ENCODE measurements around the gene CLP1. TPM values are rescaled to one million over a fixed set of nuclear protein-coding genes. Genes with fewer than 3 reads are reported as not detected.
"Not testable (repeated sequence)": the region's sequence is repeated elsewhere in the genome, so short reads cannot be mapped to it uniquely, and the experiment has no call there.

CLP1 gene
- polyA plus RNA-seq, 1 experiment = 19.6 TPM

DNA sequence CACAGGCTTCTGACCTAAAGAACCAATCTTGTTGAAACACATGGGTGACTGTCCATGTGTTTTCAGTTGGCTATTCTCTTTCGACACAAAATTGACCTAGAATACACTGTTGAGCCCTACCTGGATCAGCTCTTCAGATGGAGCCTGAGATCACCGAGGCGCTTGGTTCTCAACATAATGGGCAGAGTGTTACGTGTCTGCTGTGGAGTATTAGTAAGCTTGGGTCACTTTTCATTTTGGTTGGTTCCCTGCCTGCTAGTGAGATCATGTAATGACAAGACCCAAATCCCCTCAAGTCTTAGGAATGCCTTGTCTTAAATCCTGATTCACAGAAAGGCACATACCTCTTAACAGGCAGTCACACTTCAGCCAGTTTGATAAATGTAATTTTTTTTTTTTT lies 45.8 kb downstream of the CLP1 start:
- H3K36me3 ChIP-seq (ENCODE audit: control insufficient read depth, insufficient read depth, low read length) = peaks cover 21% of the 10 kb centered on the region
- no peak for DNase-seq (ENCODE audit: low read depth)
- CTCF ChIA-PET = interaction anchor here (0.8 to 1.8 kb wide), 2 partner anchors 41 to 97 kb away, joined by 3 to 4 read pairs; no protein-coding TSS in a partner anchor
- POLR2A ChIA-PET = no interaction called here
- no peaks in the 10 kb centered on the region for H3K27me3 ChIP-seq (ENCODE audit: control insufficient read depth, insufficient read depth, low read length)
- H3K4me3 ChIP-seq (ENCODE audit: low read depth, low read length) = no peak overlapping the region
- TF ChIP-seq, protein P1, sequence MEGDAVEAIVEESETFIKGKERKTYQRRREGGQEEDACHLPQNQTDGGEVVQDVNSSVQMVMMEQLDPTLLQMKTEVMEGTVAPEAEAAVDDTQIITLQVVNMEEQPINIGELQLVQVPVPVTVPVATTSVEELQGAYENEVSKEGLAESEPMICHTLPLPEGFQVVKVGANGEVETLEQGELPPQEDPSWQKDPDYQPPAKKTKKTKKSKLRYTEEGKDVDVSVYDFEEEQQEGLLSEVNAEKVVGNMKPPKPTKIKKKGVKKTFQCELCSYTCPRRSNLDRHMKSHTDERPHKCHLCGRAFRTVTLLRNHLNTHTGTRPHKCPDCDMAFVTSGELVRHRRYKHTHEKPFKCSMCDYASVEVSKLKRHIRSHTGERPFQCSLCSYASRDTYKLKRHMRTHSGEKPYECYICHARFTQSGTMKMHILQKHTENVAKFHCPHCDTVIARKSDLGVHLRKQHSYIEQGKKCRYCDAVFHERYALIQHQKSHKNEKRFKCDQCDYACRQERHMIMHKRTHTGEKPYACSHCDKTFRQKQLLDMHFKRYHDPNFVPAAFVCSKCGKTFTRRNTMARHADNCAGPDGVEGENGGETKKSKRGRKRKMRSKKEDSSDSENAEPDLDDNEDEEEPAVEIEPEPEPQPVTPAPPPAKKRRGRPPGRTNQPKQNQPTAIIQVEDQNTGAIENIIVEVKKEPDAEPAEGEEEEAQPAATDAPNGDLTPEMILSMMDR (IDR thresholded peaks at IDR 0.05; ENCODE audit: insufficient read depth, low read depth, low read length) = no peak

DNA sequence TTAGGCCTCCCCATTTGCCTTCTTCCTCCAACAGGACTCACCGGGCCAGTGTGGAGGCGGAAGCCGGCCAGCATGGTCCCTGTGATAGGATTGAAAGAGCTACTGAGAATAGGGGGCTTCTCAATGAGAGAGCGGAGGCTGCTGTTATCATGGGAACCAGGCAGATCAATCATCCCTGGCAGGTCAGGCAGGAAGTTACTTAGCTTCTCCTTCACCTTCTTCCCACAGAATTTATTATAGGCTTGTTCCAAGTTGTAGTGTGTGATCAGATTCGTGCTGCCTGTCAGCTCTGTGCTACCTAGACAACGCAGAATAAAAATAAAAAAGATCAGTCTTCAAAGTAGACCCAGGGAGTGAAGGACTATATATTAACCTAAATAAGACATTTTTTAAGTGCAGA lies 47.4 kb downstream of the CLP1 start:
- no peak for DNase-seq (ENCODE audit: low read depth)
- ChIA-PET POLR2A (no interaction called here), CTCF (interaction anchor here (1.2 to 2.7 kb wide), 2 partner anchors 96 to 249 kb away, joined by 3 to 6 read pairs; no protein-coding TSS in a partner anchor)
- TF ChIP-seq, protein P1 (IDR thresholded peaks at IDR 0.05; ENCODE audit: insufficient read depth, low read depth, low read length) = no peak
- no peaks in the 10 kb centered on the region for H3K27me3 ChIP-seq (ENCODE audit: control insufficient read depth, insufficient read depth, low read length)
- peaks cover 14% of the 10 kb centered on the region for H3K36me3 ChIP-seq (ENCODE audit: control insufficient read depth, insufficient read depth, low read length)
- H3K4me3 ChIP-seq (ENCODE audit: low read depth, low read length) = no peak overlapping the region

DNA sequence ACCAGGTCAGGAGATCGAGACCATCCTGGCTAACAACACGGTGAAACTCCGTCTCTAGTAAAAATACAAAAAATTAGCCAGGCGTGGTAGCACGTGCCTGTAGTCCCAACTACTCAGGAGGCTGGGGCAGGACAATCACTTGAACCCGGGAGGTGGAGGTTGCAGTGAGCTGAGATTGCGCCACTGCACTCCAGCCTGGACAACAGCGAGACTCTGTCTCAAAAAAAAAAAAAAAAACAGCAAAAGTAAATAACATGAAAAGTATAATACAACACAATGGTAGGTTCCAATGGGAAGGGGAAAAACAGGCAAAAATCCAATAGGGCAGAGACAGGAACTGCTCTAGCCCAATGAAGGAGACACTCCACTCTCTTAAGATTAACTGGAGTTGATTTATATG lies 47.9 kb downstream of the CLP1 start:
- CTCF ChIA-PET = interaction anchor here (1.2 to 2.7 kb wide), 2 partner anchors 95 to 249 kb away, joined by 3 to 6 read pairs; no protein-coding TSS in a partner anchor
- H3K27me3 ChIP-seq (ENCODE audit: control insufficient read depth, insufficient read depth, low read length); DNase-seq (ENCODE audit: low read depth); POLR2A ChIA-PET; H3K4me3 ChIP-seq (ENCODE audit: low read depth, low read length): not testable (repeated sequence)
- peaks cover 12% of the 10 kb centered on the region for H3K36me3 ChIP-seq (ENCODE audit: control insufficient read depth, insufficient read depth, low read length)

DNA sequence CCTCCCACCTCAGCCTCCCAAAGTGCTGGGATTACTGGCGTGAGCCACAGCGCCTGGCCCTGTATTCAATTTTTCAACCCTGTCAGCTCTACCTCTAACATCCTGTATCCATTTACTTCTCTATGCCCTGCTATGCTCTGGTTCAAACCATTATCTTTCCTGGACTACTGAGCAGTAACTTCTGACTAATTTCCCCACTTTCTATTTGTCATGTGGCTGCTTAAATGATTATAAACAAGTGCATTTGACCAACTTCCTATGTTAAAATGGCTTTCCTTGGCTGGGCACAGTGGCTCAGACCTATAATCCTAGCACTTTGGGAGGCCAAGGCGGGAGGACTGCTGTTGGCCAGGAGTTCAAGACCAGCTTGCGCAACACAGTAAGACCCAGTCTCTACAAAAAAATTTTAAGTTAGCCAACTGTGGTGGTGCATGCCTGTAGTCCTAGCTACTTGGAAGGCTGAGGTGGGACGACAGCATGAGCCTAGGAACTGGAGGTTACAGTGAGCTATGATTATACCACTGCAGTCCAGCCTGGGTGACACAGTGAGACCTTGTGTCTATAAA lies 52.3 kb downstream of the CLP1 start:
- Histone ChIP-seq H3K4me3 (ENCODE audit: low read depth, low read length) (no peak overlapping the region), H3K36me3 (ENCODE audit: control insufficient read depth, insufficient read depth, low read length) (peaks cover under 1% of the 10 kb centered on the region), H3K27me3 (ENCODE audit: control insufficient read depth, insufficient read depth, low read length) (no peaks in the 10 kb centered on the region)
- no peak for DNase-seq (ENCODE audit: low read depth)
- CTCF ChIA-PET = interaction anchor here (0.6 to 1.1 kb wide), 4 partner anchors 50 to 217 kb away, joined by 3 to 5 read pairs (median 3); no protein-coding TSS in a partner anchor
- POLR2A ChIA-PET = no interaction called here
- TF ChIP-seq, protein P1 (IDR thresholded peaks at IDR 0.05; ENCODE audit: insufficient read depth, low read depth, low read length) = no peak

Small RNAs within 50 kb of the gene (small RNA-seq; reads per million reads assigned to genes)
- 20,369 reads per million, percentile 99 among the genes with 10 or more reads in this experiment for gene MIR130A (ENCODE audit: insufficient read length, low read depth, low replicate concordance)

Other genes with a start within 250 kb of the CLP1 start
- 16.7 and 26.7 TPM in 2 replicates for gene SLC43A3, start 230.6 kb upstream of the CLP1 start, polyA plus RNA-seq (2011; rRNA removed)
- gene RTN4RL2, start 197.2 kb upstream of the CLP1 start, polyA plus RNA-seq (2011; rRNA removed) = 0.10 and 0.43 TPM in 2 replicates
- gene SLC43A1, start 142.1 kb upstream of the CLP1 start, polyA plus RNA-seq (2011; rRNA removed) = 11.8 and 23.4 TPM in 2 replicates
- 90.5 and 91.7 TPM in 2 replicates for gene TIMM10, start 127.0 kb upstream of the CLP1 start, polyA plus RNA-seq (2011; rRNA removed)
- gene SMTNL1, start 120.2 kb upstream of the CLP1 start, polyA plus RNA-seq (2011; rRNA removed) = not detected in 2 replicates
- 57.3 and 67.0 TPM in 2 replicates for gene UBE2L6, start 90.1 kb upstream of the CLP1 start, polyA plus RNA-seq (2011; rRNA removed)
- 92.4 and 119 TPM in 2 replicates for gene SERPING1, start 60.1 kb upstream of the CLP1 start, polyA plus RNA-seq (2011; rRNA removed)
- gene YPEL4, start 7.8 kb upstream of the CLP1 start, polyA plus RNA-seq (2011; rRNA removed) = 0.26 TPM in 2 replicates
- 61.4 and 76.7 TPM in 2 replicates for gene ZDHHC5, start 10.4 kb downstream of the CLP1 start, polyA plus RNA-seq (2011; rRNA removed)
- gene MED19, start 54.5 kb downstream of the CLP1 start, polyA plus RNA-seq (2011; rRNA removed) = 25.9 and 28.4 TPM in 2 replicates
- 96.7 and 116 TPM in 2 replicates for gene TMX2, start 54.8 kb downstream of the CLP1 start, polyA plus RNA-seq (2011; rRNA removed)
- 50.7 and 68.3 TPM in 2 replicates for gene SELENOH, start 83.7 kb downstream of the CLP1 start, polyA plus RNA-seq (2011; rRNA removed)
- gene BTBD18, start 94.1 kb downstream of the CLP1 start, polyA plus RNA-seq (2011; rRNA removed) = not detected in 2 replicates
- 145 and 286 TPM in 2 replicates for gene CTNND1, start 104.0 kb downstream of the CLP1 start, polyA plus RNA-seq (2011; rRNA removed)

All from BJ (cell line).